Neural cell (in vitro differentiated cells): ENCODE measurements around the gene FOXP4. TPM values are rescaled to one million over a fixed set of nuclear protein-coding genes. Genes with fewer than 3 reads are reported as not detected.

Experiments used
- H2AFZ ChIP-seq: fragments of 200-600, 300-800 bp; sonication (generic), shearing (Covaris generic); 2 replicates; pipeline ENCODE4 v1.6.0; 2014; ENCODE audit warnings: low read depth, mild to moderate bottlenecking, antibody characterized with exemption, low read length, moderate library complexity
- H3F3A ChIP-seq: fragments of 200-600 bp; shearing (Covaris generic); 2 replicates; pipeline ENCODE4 v1.6.1; 2016; ENCODE audit warnings: mild to moderate bottlenecking, moderate library complexity, mixed read lengths, antibody characterized with exemption, low read length; ENCODE audit not compliant: insufficient read depth, poor library complexity, severe bottlenecking
- H3K27ac ChIP-seq: fragments of 200-600, 300-800 bp; sonication (generic), shearing (Covaris generic); 2 replicates; pipeline ENCODE4 v1.5.1; 2014; ENCODE audit warnings: mild to moderate bottlenecking, low read length, moderate library complexity
- H3K27me3 ChIP-seq: fragments of 300-800, 200-600 bp; sonication (generic), shearing (Covaris generic); 2 replicates; pipeline ENCODE4 v1.6.0; 2014; ENCODE audit warnings: mild to moderate bottlenecking, low read depth, low read length, moderate library complexity; ENCODE audit not compliant: insufficient read depth
- H3K36me3 ChIP-seq: fragments of 300-800, 200-600 bp; sonication (generic), shearing (Covaris generic); 2 replicates; pipeline ENCODE4 v1.5.1; 2014; ENCODE audit warnings: mild to moderate bottlenecking, antibody characterized with exemption, low read length, moderate library complexity; ENCODE audit not compliant: insufficient read depth
- H3K4me2 ChIP-seq: fragments of 300-800, 200-600 bp; sonication (generic), shearing (Covaris generic); 2 replicates; pipeline ENCODE4 v1.6.0; 2014; ENCODE audit warnings: mild to moderate bottlenecking, low read length
- H3K4me3 ChIP-seq: fragments of 300-800, 200-600 bp; sonication (generic), shearing (Covaris generic); 2 replicates; pipeline ENCODE4 v1.5.1; 2014; ENCODE audit warnings: mild to moderate bottlenecking, low read length, moderate library complexity
- H3K79me2 ChIP-seq: fragments of 200-600 bp; shearing (Covaris generic); replicated peaks from 2 replicates; pipeline ENCODE4 v1.6.0; 2014; ENCODE audit warnings: mild to moderate bottlenecking, low read length, moderate library complexity; ENCODE audit not compliant: insufficient read depth
- H3K9ac ChIP-seq: fragments of 300-800, 200-600 bp; sonication (generic), shearing (Covaris generic); 2 replicates; pipeline ENCODE4 v1.6.1; 2016; ENCODE audit warnings: mild to moderate bottlenecking, low read length, mixed read lengths
- H3K9me2 ChIP-seq: fragments of 200-600 bp; shearing (Covaris generic); 2 replicates; pipeline ENCODE4 v1.6.1; 2016; ENCODE audit warnings: mild to moderate bottlenecking, low read length, mixed read lengths; ENCODE audit not compliant: insufficient read depth
- H3K9me3 ChIP-seq: fragments of 200-600, 300-800 bp; sonication (generic), shearing (Covaris generic); 2 replicates; pipeline ENCODE4 v1.6.1; 2016; ENCODE audit warnings: mild to moderate bottlenecking, mixed run types, low read length, moderate library complexity, mixed read lengths
- H4K20me1 ChIP-seq: fragments of 200-600 bp; shearing (Covaris generic); 2 replicates; pipeline ENCODE4 v1.6.1; 2016; ENCODE audit warnings: mild to moderate bottlenecking, mixed run types; ENCODE audit not compliant: insufficient read depth
- EP300 ChIP-seq: fragments of 450-650 bp; conservative IDR thresholded peaks from 2 replicates; pipeline ENCODE4 v1.6.1; 2014; ENCODE audit warnings: antibody characterized with exemption, mild to moderate bottlenecking, moderate library complexity; ENCODE audit not compliant: poor library complexity, severe bottlenecking
- EZH2 ChIP-seq: fragments of 200-600, 300-800 bp; shearing (Covaris generic), sonication (generic); IDR thresholded peaks from 2 replicates; pipeline ENCODE4 v1.6.1; 2014; ENCODE audit warnings: antibody characterized with exemption, low read length, borderline replicate concordance, mild to moderate bottlenecking; ENCODE audit not compliant: insufficient read depth, poor library complexity, severe bottlenecking
- MXI1 ChIP-seq: fragments of 450-650 bp; conservative IDR thresholded peaks from 2 replicates; pipeline ENCODE4 v1.6.1; 2014; ENCODE audit warnings: antibody characterized with exemption, mild to moderate bottlenecking; ENCODE audit not compliant: poor library complexity, severe bottlenecking
- POLR2AphosphoS5 ChIP-seq: IDR thresholded peaks from 2 replicates; pipeline ENCODE4 v1.6.1; 2012
- RAD21 ChIP-seq: fragments of 450-650 bp; conservative IDR thresholded peaks from 2 replicates; pipeline ENCODE4 v1.6.1; 2014; ENCODE audit warnings: antibody characterized with exemption, mild to moderate bottlenecking, moderate library complexity
- REST ChIP-seq: IDR thresholded peaks from 2 replicates; pipeline ENCODE4 v1.6.1; 2012; ENCODE audit warnings: borderline replicate concordance
- SMC3 ChIP-seq: fragments of 450-650 bp; conservative IDR thresholded peaks from 2 replicates; pipeline ENCODE4 v1.6.1; 2014; ENCODE audit warnings: antibody characterized with exemption, mild to moderate bottlenecking, moderate library complexity; ENCODE audit not compliant: poor library complexity
- TAF1 ChIP-seq: IDR thresholded peaks from 2 replicates; pipeline ENCODE4 v1.6.1; 2012; ENCODE audit warnings: low read depth
- polyA plus RNA-seq: library from polyadenylated mRNA; depleted of rRNA; stranded (reverse); fragments of >200 nt; gene quantifications from 2 replicates; pipeline ENCODE4 v1.2.3, GENCODE V29; 2014
- TF ChIP-seq, protein P1 (sequence below): fragments of 450-650 bp; IDR thresholded peaks from 2 replicates; pipeline ENCODE4 v1.5.1; 2014; ENCODE audit warnings: antibody characterized with exemption, mild to moderate bottlenecking, moderate library complexity; ENCODE audit not compliant: poor library complexity, severe bottlenecking

FOXP4 gene
- polyA plus RNA-seq, 1 donor from 2014 or later = 7.1 TPM

DNA sequence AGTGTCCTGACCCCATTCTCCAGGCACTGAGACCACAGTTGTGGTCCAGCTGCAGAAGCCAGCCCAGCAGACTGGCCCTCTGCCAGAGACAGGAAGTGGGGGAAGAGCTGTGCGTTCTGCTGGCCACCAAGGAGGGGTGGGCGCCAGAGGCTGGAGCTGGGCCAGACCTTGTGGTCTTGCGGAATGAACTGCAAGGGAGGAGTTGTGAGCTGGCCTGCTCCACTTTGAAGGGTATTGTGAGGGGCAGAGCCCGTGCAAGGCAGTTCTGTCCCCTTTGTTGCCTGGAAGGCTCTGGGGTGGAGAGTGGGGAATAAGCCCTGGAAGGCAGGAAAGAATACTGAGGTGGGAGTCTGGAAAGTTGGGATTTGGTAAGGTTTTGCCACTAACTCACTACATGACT lies 88.5 kb downstream of the FOXP4 start:
- no peak overlapping the region for H3K9ac ChIP-seq
- H3F3A ChIP-seq = no peaks in the 10 kb centered on the region
- H4K20me1 ChIP-seq = no peaks in the 10 kb centered on the region
- no peak overlapping the region for H3K27ac ChIP-seq
- H3K4me2 ChIP-seq = no peak overlapping the region
- H3K27me3 ChIP-seq = peaks cover 50% of the 10 kb centered on the region
- H3K9me3 ChIP-seq = no peaks in the 10 kb centered on the region
- H3K9me2 ChIP-seq = no peaks in the 10 kb centered on the region
- H3K4me3 ChIP-seq = no peak overlapping the region
- H2AFZ ChIP-seq = no peak overlapping the region
- no peak for TF ChIP-seq EZH2
- no peak for TF ChIP-seq TAF1
- TF ChIP-seq REST = no peak
- no peak for TF ChIP-seq SMC3
- TF ChIP-seq MXI1 = no peak
- TF ChIP-seq EP300 = no peak
- TF ChIP-seq, protein P1, sequence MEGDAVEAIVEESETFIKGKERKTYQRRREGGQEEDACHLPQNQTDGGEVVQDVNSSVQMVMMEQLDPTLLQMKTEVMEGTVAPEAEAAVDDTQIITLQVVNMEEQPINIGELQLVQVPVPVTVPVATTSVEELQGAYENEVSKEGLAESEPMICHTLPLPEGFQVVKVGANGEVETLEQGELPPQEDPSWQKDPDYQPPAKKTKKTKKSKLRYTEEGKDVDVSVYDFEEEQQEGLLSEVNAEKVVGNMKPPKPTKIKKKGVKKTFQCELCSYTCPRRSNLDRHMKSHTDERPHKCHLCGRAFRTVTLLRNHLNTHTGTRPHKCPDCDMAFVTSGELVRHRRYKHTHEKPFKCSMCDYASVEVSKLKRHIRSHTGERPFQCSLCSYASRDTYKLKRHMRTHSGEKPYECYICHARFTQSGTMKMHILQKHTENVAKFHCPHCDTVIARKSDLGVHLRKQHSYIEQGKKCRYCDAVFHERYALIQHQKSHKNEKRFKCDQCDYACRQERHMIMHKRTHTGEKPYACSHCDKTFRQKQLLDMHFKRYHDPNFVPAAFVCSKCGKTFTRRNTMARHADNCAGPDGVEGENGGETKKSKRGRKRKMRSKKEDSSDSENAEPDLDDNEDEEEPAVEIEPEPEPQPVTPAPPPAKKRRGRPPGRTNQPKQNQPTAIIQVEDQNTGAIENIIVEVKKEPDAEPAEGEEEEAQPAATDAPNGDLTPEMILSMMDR = no peak
- no peak for TF ChIP-seq POLR2AphosphoS5
- no peak for TF ChIP-seq RAD21
- no peaks in the 10 kb centered on the region for H3K36me3 ChIP-seq
- no peaks in the 10 kb centered on the region for H3K79me2 ChIP-seq

DNA sequence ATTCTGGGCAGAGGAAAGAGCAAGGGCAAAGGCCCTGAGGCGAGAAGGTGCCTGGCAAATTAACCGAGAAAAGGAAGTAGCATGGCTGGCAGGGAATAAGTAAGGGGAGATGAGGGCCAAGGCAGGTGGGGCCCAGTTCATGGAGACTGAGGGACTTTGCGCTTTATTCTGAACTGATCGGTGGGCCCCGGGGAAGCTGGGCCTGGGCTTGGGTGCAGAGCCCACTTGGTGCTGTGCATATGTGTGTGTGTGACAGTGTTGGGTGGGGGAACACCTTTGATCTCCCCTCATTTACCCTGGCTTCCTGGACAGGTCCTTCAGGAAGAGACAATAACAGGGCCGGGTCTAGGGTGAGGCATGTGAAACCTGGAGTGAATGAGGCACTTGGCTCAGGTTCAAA lies 89.2 kb downstream of the FOXP4 start:
- Histone ChIP-seq H4K20me1 (no peaks in the 10 kb centered on the region), H3K79me2 (no peaks in the 10 kb centered on the region), H3K36me3 (no peaks in the 10 kb centered on the region), H3F3A (no peaks in the 10 kb centered on the region), H3K9me2 (no peaks in the 10 kb centered on the region), H3K4me2 (no peak overlapping the region), H3K9ac (no peak overlapping the region), H3K27me3 (peaks cover 57% of the 10 kb centered on the region), H2AFZ (no peak overlapping the region), H3K9me3 (no peaks in the 10 kb centered on the region), H3K27ac (no peak overlapping the region), H3K4me3 (no peak overlapping the region)
- TF ChIP-seq EZH2 = no peak
- no peak for TF ChIP-seq RAD21
- TF ChIP-seq, protein P1 = no peak
- no peak for TF ChIP-seq TAF1
- no peak for TF ChIP-seq EP300
- no peak for TF ChIP-seq SMC3
- TF ChIP-seq POLR2AphosphoS5 = no peak
